GM20431 (cell line): ENCODE measurements around the gene LAMB1.
"Not testable (repeated sequence)": the region's sequence is repeated elsewhere in the genome, so short reads cannot be mapped to it uniquely, and the experiment has no call there.

ENCODE experiments used
- in situ Hi-C: fragments of 300-500 bp; cut with MseI, MboI; formaldehyde crosslinking; loops from one replicate; pipeline ENCODE4 v1.15.0; 2020; ENCODE audit warnings: low sequenced_read_pairs; ENCODE audit not compliant: unreplicated experiment

LAMB1 gene

GRCh38 chr7:107891636-107892366 lies 111.2 kb downstream of the LAMB1 start:
- in situ Hi-C loops: no loop called here

- in situ Hi-C loops: no loop called here
These were observed 111.9 kb downstream of the LAMB1 start, which contains the start of gene DLD for GRCh38 chr7:107890962-107891635. DLD (plus strand) TSS chr7:107891183; CDS start chr7:107891251, 68 bp downstream.

GRCh38 chr7:107890493-107890961 lies 112.4 kb downstream of the LAMB1 start:
- in situ Hi-C loops: no loop called here

GRCh38 chr7:107889992-107890391 lies 113.0 kb downstream of the LAMB1 start:
- in situ Hi-C loops: no loop called here

GRCh38 chr7:107887827-107888226 lies 115.1 kb downstream of the LAMB1 start:
- in situ Hi-C loops: not testable (repeated sequence)

GRCh38 chr7:107884066-107884818 lies 118.7 kb downstream of the LAMB1 start:
- in situ Hi-C loops: no loop called here

- in situ Hi-C loops: no loop called here
These were observed 120.2 kb downstream of the LAMB1 start for GRCh38 chr7:107882766-107883165.

- in situ Hi-C loops: no loop called here
These were observed 123.4 kb downstream of the LAMB1 start for GRCh38 chr7:107879400-107880035.

GRCh38 chr7:107878636-107879035 lies 124.3 kb downstream of the LAMB1 start:
- in situ Hi-C loops: no loop called here

- in situ Hi-C loops: no loop called here
These were observed 125.1 kb downstream of the LAMB1 start for GRCh38 chr7:107877731-107878382.

GRCh38 chr7:107876916-107877315 lies 126.0 kb downstream of the LAMB1 start:
- in situ Hi-C loops: no loop called here

- in situ Hi-C loops: no loop called here
These were observed 128.1 kb downstream of the LAMB1 start for GRCh38 chr7:107874605-107875446.

- in situ Hi-C loops: no loop called here
These were observed 128.8 kb downstream of the LAMB1 start for GRCh38 chr7:107874111-107874510.
